Liver (tissue), 9 donors: ENCODE measurements around the gene XRRA1. TPM values are rescaled to one million over a fixed set of nuclear protein-coding genes. Genes with fewer than 3 reads are reported as not detected.

Experiments used
- DNase-seq: peaks from one replicate; pipeline ENCODE4 v3.0.0-alpha.2; 2017; ENCODE audit warnings: low spot score
- H3K27ac ChIP-seq, 2 donors: one replicate each; pipeline ENCODE4 v1.7.0; 2013; ENCODE audit warnings: inconsistent platforms in 2 of 2, low read length in 2 of 2, control low read depth in 1 of 2, low read depth in 1 of 2, mild to moderate bottlenecking in 1 of 2
- H3K27me3 ChIP-seq, 4 donors: one replicate each; pipeline versions ENCODE4 v1.6.1 to v1.7.0; 2013; ENCODE audit warnings: low read length in 3 of 4, inconsistent platforms in 1 of 4, mild to moderate bottlenecking in 1 of 4, moderate library complexity in 1 of 4; ENCODE audit not compliant: control insufficient read depth in 4 of 4, insufficient read depth in 4 of 4
- H3K36me3 ChIP-seq, 4 donors: one replicate each; pipeline versions ENCODE4 v1.6.1 to v1.7.0; 2013; ENCODE audit warnings: low read length in 3 of 4, mild to moderate bottlenecking in 3 of 4, low read depth in 1 of 4, moderate library complexity in 1 of 4; ENCODE audit not compliant: control insufficient read depth in 4 of 4, insufficient read depth in 3 of 4
- H3K4me1 ChIP-seq, 4 donors: one replicate each; pipeline versions ENCODE4 v1.6.1 to v1.7.0; 2013; ENCODE audit warnings: low read length in 3 of 4, mild to moderate bottlenecking in 3 of 4, moderate library complexity in 1 of 4; ENCODE audit not compliant: control insufficient read depth in 4 of 4, insufficient read depth in 4 of 4
- H3K4me3 ChIP-seq, 3 donors: one replicate each; pipeline versions ENCODE4 v1.6.1 to v1.7.0; 2013; ENCODE audit warnings: low read length in 3 of 3, control low read depth in 1 of 3, low read depth in 1 of 3, mild to moderate bottlenecking in 1 of 3
- H3K9ac ChIP-seq, 2 donors: one replicate each; pipeline ENCODE4 v1.7.0; 2013; ENCODE audit warnings: low read length in 2 of 2, mild to moderate bottlenecking in 2 of 2, moderate library complexity in 2 of 2, control low read depth in 1 of 2, low read depth in 1 of 2
- H3K9me3 ChIP-seq, 4 donors: one replicate each; pipeline versions ENCODE4 v1.6.1 to v1.7.0; 2013; ENCODE audit warnings: low read length in 3 of 4; ENCODE audit not compliant: control insufficient read depth in 4 of 4
- ATF3 ChIP-seq: IDR thresholded peaks from 2 replicates; pipeline ENCODE4 v1.6.1; 2016; ENCODE audit warnings: antibody characterized with exemption
- CTCF ChIP-seq: fragments of 150-350 bp; IDR thresholded peaks from 2 replicates; pipeline ENCODE4 v1.5.1; 2017; ENCODE audit warnings: improper control_type of control experiment, low read depth, low read length; ENCODE audit not compliant: missing input control
- EGR1 ChIP-seq, 2 donors: IDR thresholded peaks; 2 replicates each; pipeline ENCODE4 v1.6.1; 2016 to 2018; ENCODE audit warnings: antibody characterized with exemption in 2 of 2, low read depth in 2 of 2
- FOXA1 ChIP-seq: IDR thresholded peaks from 2 replicates; pipeline ENCODE4 v1.6.1; 2016; ENCODE audit warnings: antibody characterized with exemption
- FOXA2 ChIP-seq: IDR thresholded peaks from 2 replicates; pipeline ENCODE4 v1.6.1; 2016; ENCODE audit warnings: antibody characterized with exemption
- GABPA ChIP-seq, 2 donors: IDR thresholded peaks in 1 of 2; conservative IDR thresholded peaks in 1 of 2; 2 replicates each; pipeline ENCODE4 v1.6.1; 2016; ENCODE audit warnings: antibody characterized with exemption in 2 of 2, mild to moderate bottlenecking in 1 of 2, moderate library complexity in 1 of 2
- HNF4A ChIP-seq, 2 donors: conservative IDR thresholded peaks; 2 replicates each; pipeline ENCODE4 v1.6.1; 2016; ENCODE audit warnings: antibody characterized with exemption in 2 of 2, mild to moderate bottlenecking in 2 of 2
- HNF4G ChIP-seq: IDR thresholded peaks from 2 replicates; pipeline ENCODE4 v1.6.1; 2016; ENCODE audit warnings: antibody characterized with exemption
- JUND ChIP-seq, 2 donors: IDR thresholded peaks; 2 replicates each; pipeline ENCODE4 v1.6.1; 2016; ENCODE audit warnings: antibody characterized with exemption in 2 of 2
- MAX ChIP-seq: IDR thresholded peaks from 2 replicates; pipeline ENCODE4 v1.6.1; 2016; ENCODE audit warnings: antibody characterized with exemption
- NR2F2 ChIP-seq: IDR thresholded peaks from 2 replicates; pipeline ENCODE4 v1.6.1; 2016; ENCODE audit warnings: antibody characterized with exemption
- RAD21 ChIP-seq, 2 donors: IDR thresholded peaks; 2 replicates each; pipeline ENCODE4 v1.6.1; 2016; ENCODE audit warnings: antibody characterized with exemption in 2 of 2, mild to moderate bottlenecking in 2 of 2
- REST ChIP-seq: IDR thresholded peaks from 2 replicates; pipeline ENCODE4 v1.6.1; 2016; ENCODE audit warnings: antibody characterized with exemption, mild to moderate bottlenecking
- RXRA ChIP-seq, 2 donors: IDR thresholded peaks; 2 replicates each; pipeline ENCODE4 v1.6.1; 2017 to 2018; ENCODE audit warnings: antibody characterized with exemption in 2 of 2, mild to moderate bottlenecking in 1 of 2
- SP1 ChIP-seq: IDR thresholded peaks from 2 replicates; pipeline ENCODE4 v1.6.1; 2018; ENCODE audit warnings: antibody characterized with exemption, mild to moderate bottlenecking
- TAF1 ChIP-seq: conservative IDR thresholded peaks from 2 replicates; pipeline ENCODE4 v1.6.1; 2016; ENCODE audit warnings: antibody characterized with exemption, mild to moderate bottlenecking
- YY1 ChIP-seq: IDR thresholded peaks from 2 replicates; pipeline ENCODE4 v1.6.1; 2016; ENCODE audit warnings: antibody characterized with exemption, mild to moderate bottlenecking
- ZBTB33 ChIP-seq: IDR thresholded peaks from 2 replicates; pipeline ENCODE4 v1.6.1; 2016; ENCODE audit warnings: antibody characterized with exemption
- WGBS: extraction: QIAGEN DNeasy Blood & Tissue Kit; methylation state at CpG from one replicate; pipeline ENCODE4 v1.1.7; 2013; 5-methylcytosine and 5-hydroxymethylcytosine counted together
- polyA plus RNA-seq, 2 donors: library from polyadenylated mRNA; stranded (reverse) in 1 of 2; unstranded in 1 of 2; fragments of 200-250 nt in 1 of 2; fragments of >200 nt in 1 of 2; fragmentation: Nextera tagmentation in 1 of 2; extraction: Ambion mirVana in 1 of 2; gene quantifications; one replicate each; pipeline versions ENCODE4 v1.2.1 to v1.2.3, GENCODE V29; 2013 to 2015
- total RNA-seq, 2 donors: library from RNA; depleted of rRNA; stranded (reverse); fragments of >200 nt; gene quantifications; one replicate each; pipeline ENCODE4 v1.2.3, GENCODE V29; 2014
- donor health status: healthy.
- donor health status: healthy.
- donor health status: healthy.
- donor health status: healthy.
- donor health status: healthy.

The XRRA1 gene
- total and polyA plus RNA-seq, 4 donors, result 3.8 to 11.6 (median 5.6) TPM

GRCh38 chr11:74989260-74989638 lies 40.4 kb upstream of the XRRA1 start:
- no peaks in the 10 kb centered on the region for H3K27me3 ChIP-seq
- peak overlapping the region; percentile 72 to 86 for H3K27ac ChIP-seq
- TF ChIP-seq NR2F2 (no peak), GABPA (IDR thresholded peaks at IDR 0.05 in 1 of 2, conservative IDR thresholded peaks at IDR 0.05 in 1 of 2) (no peak), REST (no peak), RAD21 (IDR thresholded peaks at IDR 0.05) (no peak), HNF4A (conservative IDR thresholded peaks at IDR 0.05) (no peak), JUND (IDR thresholded peaks at IDR 0.05) (no peak), TAF1 (no peak)
- no peak for DNase-seq
- peaks cover 3 to 29% (median 20%) of the 10 kb centered on the region in 4 donors for H3K4me1 ChIP-seq
- peak overlapping the region; percentile 89 for H3K9ac ChIP-seq
- peak overlapping the region; percentile 45 to 92 (median 83) for H3K4me3 ChIP-seq
- peaks cover 0 to 3% (median under 1%) of the 10 kb centered on the region in 4 donors for H3K36me3 ChIP-seq
- WGBS, result 3% methylated on average over 8 of the region's 8 CpGs
- no peaks in the 10 kb centered on the region for H3K9me3 ChIP-seq

- Histone ChIP-seq H3K27ac (peak within 1 kb of the TSS; percentile 72 to 86), H3K9ac (peak within 1 kb of the TSS; percentile 89), H3K36me3 (no peaks in the 10 kb centered on the region), H3K4me3 (peak within 1 kb of the TSS; percentile 45 to 92 (median 83)), H3K9me3 (no peaks in the 10 kb centered on the region), H3K27me3 (no peaks in the 10 kb centered on the region), H3K4me1 (peaks cover 5 to 34% (median 25%) of the 10 kb centered on the region in 4 donors)
- DNase-seq, result peak; percentile 83
- peak; percentile 70 for TF ChIP-seq REST
- no peak for TF ChIP-seq FOXA1
- peak; percentile 31 to 60 for TF ChIP-seq GABPA (IDR thresholded peaks at IDR 0.05 in 1 of 2, conservative IDR thresholded peaks at IDR 0.05 in 1 of 2)
- peak in 1 of 2 donors; percentile 45 for TF ChIP-seq HNF4A (conservative IDR thresholded peaks at IDR 0.05)
- peak; percentile 23 for TF ChIP-seq HNF4G
- TF ChIP-seq FOXA2, result no peak
- peak; percentile 26 for TF ChIP-seq MAX
- no peak for TF ChIP-seq ATF3
- peak; percentile 32 for TF ChIP-seq TAF1
- TF ChIP-seq YY1, result peak; percentile 31
- no peak for TF ChIP-seq NR2F2
- no peak for TF ChIP-seq EGR1 (IDR thresholded peaks at IDR 0.05; ENCODE audit: low read depth in 2 of 2)
- no peak for TF ChIP-seq ZBTB33
- TF ChIP-seq SP1, result no peak
- TF ChIP-seq CTCF, result no peak
- peak in 1 of 2 donors; percentile 11 for TF ChIP-seq RAD21 (IDR thresholded peaks at IDR 0.05)
- peak in 1 of 2 donors; percentile 30 for TF ChIP-seq JUND (IDR thresholded peaks at IDR 0.05)
- TF ChIP-seq RXRA (IDR thresholded peaks at IDR 0.05), result no peak
- WGBS, result under 1% methylated on average over 46 of the region's 46 CpGs
Observed at GRCh38 chr11:74988541-74989259, 39.8 kb upstream of the XRRA1 start, which contains the start of gene NEU3. Gene NEU3 (plus strand): TSS chr11:74988933. CDS start chr11:74989061, 128 bp downstream.
